H1 (cell line): ENCODE measurements around the gene PC. TPM values are rescaled to one million over a fixed set of nuclear protein-coding genes. Genes with fewer than 3 reads are reported as not detected.

ENCODE experiments used
- CEBPB ChIP-seq: IDR thresholded peaks from 2 replicates; pipeline ENCODE4 v1.6.1; 2012; ENCODE audit warnings: low read depth, low read length
- CREB1 ChIP-seq: IDR thresholded peaks from 2 replicates; pipeline ENCODE4 v1.6.1; 2012; ENCODE audit warnings: inconsistent platforms
- CTBP2 ChIP-seq: IDR thresholded peaks from 2 replicates; pipeline ENCODE4 v1.7.0; 2011; ENCODE audit warnings: borderline replicate concordance, mild to moderate bottlenecking, moderate library complexity, mixed read lengths, low read length; ENCODE audit not compliant: insufficient read depth, insufficient read length
- EGR1 ChIP-seq: IDR thresholded peaks from 2 replicates; pipeline ENCODE4 v1.6.1; 2011; ENCODE audit warnings: low read depth, low read length, borderline replicate concordance
- KDM4A ChIP-seq: IDR thresholded peaks from one replicate; pipeline ENCODE4 v1.7.1; 2012; ENCODE audit warnings: low read depth, mild to moderate bottlenecking, moderate library complexity, low read length, inconsistent platforms; ENCODE audit not compliant: severe bottlenecking
- NRF1 ChIP-seq: IDR thresholded peaks from 2 replicates; pipeline ENCODE4 v1.6.1; 2011; ENCODE audit warnings: mild to moderate bottlenecking, low read depth, low read length, improper control_type of control experiment
- RFX5 ChIP-seq: IDR thresholded peaks from 2 replicates; pipeline ENCODE4 v1.6.1; 2011; ENCODE audit warnings: low read depth, low read length, improper control_type of control experiment, borderline replicate concordance
- SRF ChIP-seq: IDR thresholded peaks from 2 replicates; pipeline ENCODE4 v1.6.1; 2011; ENCODE audit warnings: mild to moderate bottlenecking, low read depth, low read length, moderate library complexity
- TEAD4 ChIP-seq: IDR thresholded peaks from 2 replicates; pipeline ENCODE4 v1.6.1; 2012; ENCODE audit warnings: low read depth, low read length, inconsistent platforms, mixed read lengths
- polyA plus RNA-seq, 7 experiments: library from polyadenylated mRNA; depleted of rRNA in 3 of 7; stranded (reverse) in 5 of 7; unstranded in 2 of 7; fragments of >200 nt in 5 of 7; fragments of 200-250 nt in 2 of 7; gene quantifications; 1 replicate in 5 of 7; 2 replicates in 1 of 7; 4 replicates in 1 of 7; pipeline versions ENCODE4 v1.2.1 to v1.2.3, GENCODE V29; 2011 to 2013; ENCODE audit warnings: missing spikeins in 2 of 7, mixed read lengths in 2 of 7
- total RNA-seq: library from RNA; stranded (reverse); fragmentation: NEBNext Ultra II Directional; extraction: Animal tissue kit (Norgen Biotek cat#: 25700); gene quantifications from 2 replicates; pipeline ENCODE4 v1.2.1, GENCODE V29; 2021
- TF ChIP-seq, protein P1 (sequence below): fragments of 300-600 bp; sonication (generic); IDR thresholded peaks from 2 replicates; pipeline ENCODE4 v1.7.1; 2012; ENCODE audit warnings: low read length, moderate library complexity, mild to moderate bottlenecking, inconsistent platforms; ENCODE audit not compliant: insufficient replicate concordance
- TF ChIP-seq, protein P2 (sequence below): IDR thresholded peaks from 2 replicates; pipeline ENCODE4 v1.6.1; 2012; ENCODE audit warnings: inconsistent platforms

The PC gene
- total and polyA plus RNA-seq, 2 of the 8 experiments (the other 6 are each of a cell fraction or from before 2014, with no cell fraction given), result 11.5 to 27.5 TPM

DNA sequence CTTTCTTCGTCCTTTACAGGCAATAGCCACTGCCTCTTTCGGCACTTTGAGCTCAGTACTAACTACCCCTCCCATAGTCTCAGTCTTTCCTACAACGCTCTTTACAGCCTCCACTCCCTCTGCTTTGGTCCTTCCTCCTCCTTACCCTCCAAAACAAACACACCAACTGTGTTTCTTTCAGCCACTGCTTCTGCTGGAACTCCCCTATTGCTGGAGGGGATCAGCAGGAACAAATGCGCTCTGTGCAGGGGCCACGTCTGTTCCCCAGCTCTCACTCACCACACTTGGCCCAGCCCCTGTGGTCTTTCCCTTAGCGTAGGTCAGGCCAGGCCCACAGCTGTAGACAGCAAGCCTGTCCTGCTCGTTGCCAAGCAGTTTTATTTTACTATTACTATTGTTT is 42.3 kb downstream of the PC start (continued):
- TF ChIP-seq, protein P1, sequence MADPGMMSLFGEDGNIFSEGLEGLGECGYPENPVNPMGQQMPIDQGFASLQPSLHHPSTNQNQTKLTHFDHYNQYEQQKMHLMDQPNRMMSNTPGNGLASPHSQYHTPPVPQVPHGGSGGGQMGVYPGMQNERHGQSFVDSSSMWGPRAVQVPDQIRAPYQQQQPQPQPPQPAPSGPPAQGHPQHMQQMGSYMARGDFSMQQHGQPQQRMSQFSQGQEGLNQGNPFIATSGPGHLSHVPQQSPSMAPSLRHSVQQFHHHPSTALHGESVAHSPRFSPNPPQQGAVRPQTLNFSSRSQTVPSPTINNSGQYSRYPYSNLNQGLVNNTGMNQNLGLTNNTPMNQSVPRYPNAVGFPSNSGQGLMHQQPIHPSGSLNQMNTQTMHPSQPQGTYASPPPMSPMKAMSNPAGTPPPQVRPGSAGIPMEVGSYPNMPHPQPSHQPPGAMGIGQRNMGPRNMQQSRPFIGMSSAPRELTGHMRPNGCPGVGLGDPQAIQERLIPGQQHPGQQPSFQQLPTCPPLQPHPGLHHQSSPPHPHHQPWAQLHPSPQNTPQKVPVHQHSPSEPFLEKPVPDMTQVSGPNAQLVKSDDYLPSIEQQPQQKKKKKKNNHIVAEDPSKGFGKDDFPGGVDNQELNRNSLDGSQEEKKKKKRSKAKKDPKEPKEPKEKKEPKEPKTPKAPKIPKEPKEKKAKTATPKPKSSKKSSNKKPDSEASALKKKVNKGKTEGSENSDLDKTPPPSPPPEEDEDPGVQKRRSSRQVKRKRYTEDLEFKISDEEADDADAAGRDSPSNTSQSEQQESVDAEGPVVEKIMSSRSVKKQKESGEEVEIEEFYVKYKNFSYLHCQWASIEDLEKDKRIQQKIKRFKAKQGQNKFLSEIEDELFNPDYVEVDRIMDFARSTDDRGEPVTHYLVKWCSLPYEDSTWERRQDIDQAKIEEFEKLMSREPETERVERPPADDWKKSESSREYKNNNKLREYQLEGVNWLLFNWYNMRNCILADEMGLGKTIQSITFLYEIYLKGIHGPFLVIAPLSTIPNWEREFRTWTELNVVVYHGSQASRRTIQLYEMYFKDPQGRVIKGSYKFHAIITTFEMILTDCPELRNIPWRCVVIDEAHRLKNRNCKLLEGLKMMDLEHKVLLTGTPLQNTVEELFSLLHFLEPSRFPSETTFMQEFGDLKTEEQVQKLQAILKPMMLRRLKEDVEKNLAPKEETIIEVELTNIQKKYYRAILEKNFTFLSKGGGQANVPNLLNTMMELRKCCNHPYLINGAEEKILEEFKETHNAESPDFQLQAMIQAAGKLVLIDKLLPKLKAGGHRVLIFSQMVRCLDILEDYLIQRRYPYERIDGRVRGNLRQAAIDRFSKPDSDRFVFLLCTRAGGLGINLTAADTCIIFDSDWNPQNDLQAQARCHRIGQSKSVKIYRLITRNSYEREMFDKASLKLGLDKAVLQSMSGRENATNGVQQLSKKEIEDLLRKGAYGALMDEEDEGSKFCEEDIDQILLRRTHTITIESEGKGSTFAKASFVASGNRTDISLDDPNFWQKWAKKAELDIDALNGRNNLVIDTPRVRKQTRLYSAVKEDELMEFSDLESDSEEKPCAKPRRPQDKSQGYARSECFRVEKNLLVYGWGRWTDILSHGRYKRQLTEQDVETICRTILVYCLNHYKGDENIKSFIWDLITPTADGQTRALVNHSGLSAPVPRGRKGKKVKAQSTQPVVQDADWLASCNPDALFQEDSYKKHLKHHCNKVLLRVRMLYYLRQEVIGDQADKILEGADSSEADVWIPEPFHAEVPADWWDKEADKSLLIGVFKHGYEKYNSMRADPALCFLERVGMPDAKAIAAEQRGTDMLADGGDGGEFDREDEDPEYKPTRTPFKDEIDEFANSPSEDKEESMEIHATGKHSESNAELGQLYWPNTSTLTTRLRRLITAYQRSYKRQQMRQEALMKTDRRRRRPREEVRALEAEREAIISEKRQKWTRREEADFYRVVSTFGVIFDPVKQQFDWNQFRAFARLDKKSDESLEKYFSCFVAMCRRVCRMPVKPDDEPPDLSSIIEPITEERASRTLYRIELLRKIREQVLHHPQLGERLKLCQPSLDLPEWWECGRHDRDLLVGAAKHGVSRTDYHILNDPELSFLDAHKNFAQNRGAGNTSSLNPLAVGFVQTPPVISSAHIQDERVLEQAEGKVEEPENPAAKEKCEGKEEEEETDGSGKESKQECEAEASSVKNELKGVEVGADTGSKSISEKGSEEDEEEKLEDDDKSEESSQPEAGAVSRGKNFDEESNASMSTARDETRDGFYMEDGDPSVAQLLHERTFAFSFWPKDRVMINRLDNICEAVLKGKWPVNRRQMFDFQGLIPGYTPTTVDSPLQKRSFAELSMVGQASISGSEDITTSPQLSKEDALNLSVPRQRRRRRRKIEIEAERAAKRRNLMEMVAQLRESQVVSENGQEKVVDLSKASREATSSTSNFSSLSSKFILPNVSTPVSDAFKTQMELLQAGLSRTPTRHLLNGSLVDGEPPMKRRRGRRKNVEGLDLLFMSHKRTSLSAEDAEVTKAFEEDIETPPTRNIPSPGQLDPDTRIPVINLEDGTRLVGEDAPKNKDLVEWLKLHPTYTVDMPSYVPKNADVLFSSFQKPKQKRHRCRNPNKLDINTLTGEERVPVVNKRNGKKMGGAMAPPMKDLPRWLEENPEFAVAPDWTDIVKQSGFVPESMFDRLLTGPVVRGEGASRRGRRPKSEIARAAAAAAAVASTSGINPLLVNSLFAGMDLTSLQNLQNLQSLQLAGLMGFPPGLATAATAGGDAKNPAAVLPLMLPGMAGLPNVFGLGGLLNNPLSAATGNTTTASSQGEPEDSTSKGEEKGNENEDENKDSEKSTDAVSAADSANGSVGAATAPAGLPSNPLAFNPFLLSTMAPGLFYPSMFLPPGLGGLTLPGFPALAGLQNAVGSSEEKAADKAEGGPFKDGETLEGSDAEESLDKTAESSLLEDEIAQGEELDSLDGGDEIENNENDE, result no peak
- no peak for TF ChIP-seq CTBP2
- TF ChIP-seq, protein P2, sequence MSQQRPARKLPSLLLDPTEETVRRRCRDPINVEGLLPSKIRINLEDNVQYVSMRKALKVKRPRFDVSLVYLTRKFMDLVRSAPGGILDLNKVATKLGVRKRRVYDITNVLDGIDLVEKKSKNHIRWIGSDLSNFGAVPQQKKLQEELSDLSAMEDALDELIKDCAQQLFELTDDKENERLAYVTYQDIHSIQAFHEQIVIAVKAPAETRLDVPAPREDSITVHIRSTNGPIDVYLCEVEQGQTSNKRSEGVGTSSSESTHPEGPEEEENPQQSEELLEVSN, result no peak
- TF ChIP-seq RFX5, result no peak
- no peak for TF ChIP-seq NRF1
- no peak for TF ChIP-seq EGR1
- no peak for TF ChIP-seq KDM4A
- no peak for TF ChIP-seq CREB1
- TF ChIP-seq SRF, result no peak
- no peak for TF ChIP-seq CEBPB
- TF ChIP-seq TEAD4, result no peak
